ENCODE data around the gene SUCLG2. TPM values are rescaled to one million over a fixed set of nuclear protein-coding genes. Genes with fewer than 3 reads are reported as not detected.

SUCLG2 gene
- total RNA-seq, 1 experiment from 2014 or later, result 22.3 TPM

DNA sequence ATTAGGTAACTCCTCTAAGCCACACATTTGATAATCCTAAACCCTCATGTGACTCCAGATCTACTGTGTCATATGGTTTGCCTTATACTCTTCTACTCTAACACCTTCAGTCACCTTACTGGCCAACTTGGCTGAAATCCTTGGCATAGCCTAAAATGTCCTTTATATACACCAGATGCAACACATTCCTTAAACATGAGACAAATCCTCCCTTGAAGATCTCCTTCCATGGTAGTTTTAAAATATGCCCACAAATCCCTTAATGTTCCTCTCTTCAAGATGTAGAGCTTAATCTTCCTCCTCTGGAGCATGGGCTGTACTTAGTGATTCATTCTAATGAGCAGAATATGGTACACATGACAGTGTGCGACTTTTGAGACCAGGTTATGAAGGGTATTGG lies 238.9 kb downstream of the SUCLG2 start:
- BruUV-seq (replicated peaks), result no TSS peak
- H3K36me3 ChIP-seq (ENCODE audit: low read depth, low read length), result no peaks in the 10 kb centered on the region
- H3K9me3 ChIP-seq (ENCODE audit: low read length), result no peaks in the 10 kb centered on the region
- no peak overlapping the region for H3K9ac ChIP-seq (ENCODE audit: low read length)
- CTCF ChIA-PET, result no interaction called here
- intact Hi-C loops (cut with micrococcal nuclease), result no loop called here
- no peaks in the 10 kb centered on the region for H3K9me2 ChIP-seq (replicated peaks; ENCODE audit: low read length)
- H2AFZ ChIP-seq (ENCODE audit: low read length), result no peak overlapping the region
- H3K27ac ChIP-seq (ENCODE audit: low read length), result no peak overlapping the region
- H3K4me1 ChIP-seq (ENCODE audit: insufficient read depth, low read length), result no peaks in the 10 kb centered on the region
- no peaks in the 10 kb centered on the region for H3F3A ChIP-seq (ENCODE audit: low read length, unreplicated experiment)
- no peak overlapping the region for H3K4me3 ChIP-seq (ENCODE audit: low read length)
- no peak for ATAC-seq
- no peaks in the 10 kb centered on the region for H3K79me2 ChIP-seq (ENCODE audit: low read length)
- no peaks in the 10 kb centered on the region for H4K20me1 ChIP-seq (ENCODE audit: low read length)
- no peaks in the 10 kb centered on the region for H3K27me3 ChIP-seq (ENCODE audit: low read length)
- H3K4me2 ChIP-seq (ENCODE audit: low read length), result no peak overlapping the region
- TF ChIP-seq EZH2phosphoT487 (IDR thresholded peaks at IDR 0.05; ENCODE audit: borderline replicate concordance, low read length), result no peak
- DNase-seq, result no peak
- POLR2A ChIA-PET (ENCODE audit: unreplicated experiment), result no interaction called here

- no TSS peak for BruUV-seq (replicated peaks)
- Histone ChIP-seq H3K9me3 (ENCODE audit: low read length) (no peaks in the 10 kb centered on the region), H4K20me1 (ENCODE audit: low read length) (no peaks in the 10 kb centered on the region), H3K27ac (ENCODE audit: low read length) (no peak overlapping the region), H3K27me3 (ENCODE audit: low read length) (no peaks in the 10 kb centered on the region), H3F3A (ENCODE audit: low read length, unreplicated experiment) (no peaks in the 10 kb centered on the region), H3K36me3 (ENCODE audit: low read depth, low read length) (no peaks in the 10 kb centered on the region), H3K4me3 (ENCODE audit: low read length) (no peak overlapping the region), H2AFZ (ENCODE audit: low read length) (no peak overlapping the region), H3K9ac (ENCODE audit: low read length) (no peak overlapping the region), H3K9me2 (replicated peaks; ENCODE audit: low read length) (no peaks in the 10 kb centered on the region), H3K4me2 (ENCODE audit: low read length) (no peak overlapping the region), H3K4me1 (ENCODE audit: insufficient read depth, low read length) (no peaks in the 10 kb centered on the region), H3K79me2 (ENCODE audit: low read length) (no peaks in the 10 kb centered on the region)
- ChIA-PET CTCF (no interaction called here), POLR2A (ENCODE audit: unreplicated experiment) (no interaction called here)
- DNase-seq (no peak), ATAC-seq (no peak)
- intact Hi-C loops (cut with micrococcal nuclease), result no loop called here
- TF ChIP-seq EZH2phosphoT487 (IDR thresholded peaks at IDR 0.05; ENCODE audit: borderline replicate concordance, low read length) (no peak), EZH2 (IDR thresholded peaks at IDR 0.05; ENCODE audit: low read length, unreplicated experiment) (no peak)
Observed at GRCh38 chr3:67414740-67415139, 239.7 kb downstream of the SUCLG2 start.

- TF ChIP-seq EZH2 (IDR thresholded peaks at IDR 0.05; ENCODE audit: low read length, unreplicated experiment) (no peak), EZH2phosphoT487 (IDR thresholded peaks at IDR 0.05; ENCODE audit: borderline replicate concordance, low read length) (no peak), CTCF (conservative IDR thresholded peaks at IDR 0.05; ENCODE audit: low read depth, low read length) (no peak)
- no peak for DNase-seq
- ATAC-seq, result no peak
- no peaks in the 10 kb centered on the region for H3F3A ChIP-seq (ENCODE audit: low read length, unreplicated experiment)
- no peaks in the 10 kb centered on the region for H3K36me3 ChIP-seq (ENCODE audit: low read depth, low read length)
- H4K20me1 ChIP-seq (ENCODE audit: low read length), result no peaks in the 10 kb centered on the region
- no peaks in the 10 kb centered on the region for H3K9me3 ChIP-seq (ENCODE audit: low read length)
- no peak overlapping the region for H3K9ac ChIP-seq (ENCODE audit: low read length)
- no peaks in the 10 kb centered on the region for H3K79me2 ChIP-seq (ENCODE audit: low read length)
- H3K9me2 ChIP-seq (replicated peaks; ENCODE audit: low read length), result no peaks in the 10 kb centered on the region
- H3K27me3 ChIP-seq (ENCODE audit: low read length), result no peaks in the 10 kb centered on the region
- H3K27ac ChIP-seq (ENCODE audit: low read length), result no peak overlapping the region
- no peak overlapping the region for H3K4me2 ChIP-seq (ENCODE audit: low read length)
- H3K4me3 ChIP-seq (ENCODE audit: low read length), result no peak overlapping the region
- ChIA-PET POLR2A (ENCODE audit: unreplicated experiment) (no interaction called here), CTCF (no interaction called here)
- BruUV-seq (replicated peaks), result no TSS peak
- H3K4me1 ChIP-seq (ENCODE audit: insufficient read depth, low read length), result no peaks in the 10 kb centered on the region
- H2AFZ ChIP-seq (ENCODE audit: low read length), result no peak overlapping the region
- intact Hi-C loops (cut with micrococcal nuclease), result no loop called here
Observed at GRCh38 chr3:67405193-67405592, 249.2 kb downstream of the SUCLG2 start.

GRCh38 chr3:67402873-67403272 lies 251.5 kb downstream of the SUCLG2 start:
- Histone ChIP-seq H3K36me3 (ENCODE audit: low read depth, low read length) (no peaks in the 10 kb centered on the region), H3K9ac (ENCODE audit: low read length) (no peak overlapping the region), H3K27me3 (ENCODE audit: low read length) (no peaks in the 10 kb centered on the region), H3F3A (ENCODE audit: low read length, unreplicated experiment) (no peaks in the 10 kb centered on the region), H3K9me2 (replicated peaks; ENCODE audit: low read length) (no peaks in the 10 kb centered on the region), H3K9me3 (ENCODE audit: low read length) (no peaks in the 10 kb centered on the region), H4K20me1 (ENCODE audit: low read length) (no peaks in the 10 kb centered on the region), H3K4me1 (ENCODE audit: insufficient read depth, low read length) (no peaks in the 10 kb centered on the region), H3K4me3 (ENCODE audit: low read length) (no peak overlapping the region), H3K79me2 (ENCODE audit: low read length) (no peaks in the 10 kb centered on the region), H3K4me2 (ENCODE audit: low read length) (no peak overlapping the region), H2AFZ (ENCODE audit: low read length) (no peak overlapping the region), H3K27ac (ENCODE audit: low read length) (no peak overlapping the region)
- ChIA-PET POLR2A (ENCODE audit: unreplicated experiment) (no interaction called here), CTCF (no interaction called here)
- BruUV-seq (replicated peaks), result no TSS peak
- intact Hi-C loops (cut with micrococcal nuclease), result no loop called here
- TF ChIP-seq EZH2 (IDR thresholded peaks at IDR 0.05; ENCODE audit: low read length, unreplicated experiment), result no peak
- no peak for TF ChIP-seq EZH2phosphoT487 (IDR thresholded peaks at IDR 0.05; ENCODE audit: borderline replicate concordance, low read length)
- TF ChIP-seq CTCF (conservative IDR thresholded peaks at IDR 0.05; ENCODE audit: low read depth, low read length), result no peak
- DNase-seq, result no peak
- ATAC-seq, result no peak
